ENCODE measurements around the gene PHACTR1.

Gene PHACTR1

GRCh38 chr6:13184089-13184468 lies 467.5 kb downstream of the PHACTR1 start:
- DNase-seq (ENCODE audit: insufficient read length), result no peak
- FAIRE-seq, result no peak
- TF ChIP-seq TAF1 (IDR thresholded peaks at IDR 0.05; ENCODE audit: borderline replicate concordance, low read depth, low read length) (no peak), POLR2A (IDR thresholded peaks at IDR 0.05; ENCODE audit: low read depth, low read length) (no peak), POLR2AphosphoS5 (IDR thresholded peaks at IDR 0.05; ENCODE audit: low read depth, low read length) (no peak)

- no peak for DNase-seq (ENCODE audit: insufficient read length)
- no peak for FAIRE-seq
- TF ChIP-seq TAF1 (IDR thresholded peaks at IDR 0.05; ENCODE audit: borderline replicate concordance, low read depth, low read length) (no peak), POLR2AphosphoS5 (IDR thresholded peaks at IDR 0.05; ENCODE audit: low read depth, low read length) (no peak), POLR2A (IDR thresholded peaks at IDR 0.05; ENCODE audit: low read depth, low read length) (no peak)
Measured at GRCh38 chr6:13184547-13184946, 468.0 kb downstream of the PHACTR1 start.

- DNase-seq (ENCODE audit: insufficient read length), result no peak
- no peak for TF ChIP-seq TAF1 (IDR thresholded peaks at IDR 0.05; ENCODE audit: borderline replicate concordance, low read depth, low read length)
- no peak for TF ChIP-seq POLR2A (IDR thresholded peaks at IDR 0.05; ENCODE audit: low read depth, low read length)
- TF ChIP-seq POLR2AphosphoS5 (IDR thresholded peaks at IDR 0.05; ENCODE audit: low read depth, low read length), result no peak
- FAIRE-seq, result no peak
Measured at GRCh38 chr6:13186861-13187260, 470.3 kb downstream of the PHACTR1 start.

GRCh38 chr6:13187692-13188091 lies 471.1 kb downstream of the PHACTR1 start:
- no peak for FAIRE-seq

GRCh38 chr6:13188306-13188705 lies 471.7 kb downstream of the PHACTR1 start:
- no peak for DNase-seq (ENCODE audit: insufficient read length)
- TF ChIP-seq POLR2A (IDR thresholded peaks at IDR 0.05; ENCODE audit: low read depth, low read length), result no peak
- no peak for TF ChIP-seq POLR2AphosphoS5 (IDR thresholded peaks at IDR 0.05; ENCODE audit: low read depth, low read length)
- no peak for TF ChIP-seq TAF1 (IDR thresholded peaks at IDR 0.05; ENCODE audit: borderline replicate concordance, low read depth, low read length)
- no peak for FAIRE-seq

More at GRCh38 chr6:13187692-13188091, 471.1 kb downstream of the PHACTR1 start:
- DNase-seq (ENCODE audit: insufficient read length), result no peak
- TF ChIP-seq TAF1 (IDR thresholded peaks at IDR 0.05; ENCODE audit: borderline replicate concordance, low read depth, low read length) (no peak), POLR2AphosphoS5 (IDR thresholded peaks at IDR 0.05; ENCODE audit: low read depth, low read length) (no peak), POLR2A (IDR thresholded peaks at IDR 0.05; ENCODE audit: low read depth, low read length) (no peak)

GRCh38 chr6:13189710-13190109 lies 473.1 kb downstream of the PHACTR1 start:
- no peak for FAIRE-seq
- DNase-seq (ENCODE audit: insufficient read length), result no peak
- no peak for TF ChIP-seq TAF1 (IDR thresholded peaks at IDR 0.05; ENCODE audit: borderline replicate concordance, low read depth, low read length)
- no peak for TF ChIP-seq POLR2A (IDR thresholded peaks at IDR 0.05; ENCODE audit: low read depth, low read length)
- no peak for TF ChIP-seq POLR2AphosphoS5 (IDR thresholded peaks at IDR 0.05; ENCODE audit: low read depth, low read length)

- TF ChIP-seq TAF1 (IDR thresholded peaks at IDR 0.05; ENCODE audit: borderline replicate concordance, low read depth, low read length) (no peak), POLR2AphosphoS5 (IDR thresholded peaks at IDR 0.05; ENCODE audit: low read depth, low read length) (no peak), POLR2A (IDR thresholded peaks at IDR 0.05; ENCODE audit: low read depth, low read length) (no peak)
- DNase-seq (ENCODE audit: insufficient read length), result no peak
- no peak for FAIRE-seq
Measured at GRCh38 chr6:13190376-13190775, 473.8 kb downstream of the PHACTR1 start.

GRCh38 chr6:13191461-13191860 lies 474.9 kb downstream of the PHACTR1 start:
- FAIRE-seq (no peak), DNase-seq (ENCODE audit: insufficient read length) (no peak)
- TF ChIP-seq TAF1 (IDR thresholded peaks at IDR 0.05; ENCODE audit: borderline replicate concordance, low read depth, low read length) (no peak), POLR2AphosphoS5 (IDR thresholded peaks at IDR 0.05; ENCODE audit: low read depth, low read length) (no peak), POLR2A (IDR thresholded peaks at IDR 0.05; ENCODE audit: low read depth, low read length) (no peak)

- FAIRE-seq (peak; percentile 76), DNase-seq (ENCODE audit: insufficient read length) (peak; percentile 48)
Measured at GRCh38 chr6:13194852-13195251, 478.3 kb downstream of the PHACTR1 start.

GRCh38 chr6:13195803-13196202 lies 479.2 kb downstream of the PHACTR1 start:
- no peak for TF ChIP-seq POLR2A (IDR thresholded peaks at IDR 0.05; ENCODE audit: low read depth, low read length)
- TF ChIP-seq TAF1 (IDR thresholded peaks at IDR 0.05; ENCODE audit: borderline replicate concordance, low read depth, low read length), result no peak
- TF ChIP-seq POLR2AphosphoS5 (IDR thresholded peaks at IDR 0.05; ENCODE audit: low read depth, low read length), result no peak
- DNase-seq (ENCODE audit: insufficient read length) (no peak), FAIRE-seq (no peak)

More at GRCh38 chr6:13194852-13195251, 478.3 kb downstream of the PHACTR1 start:
- TF ChIP-seq POLR2A (IDR thresholded peaks at IDR 0.05; ENCODE audit: low read depth, low read length) (no peak), POLR2AphosphoS5 (IDR thresholded peaks at IDR 0.05; ENCODE audit: low read depth, low read length) (no peak), TAF1 (IDR thresholded peaks at IDR 0.05; ENCODE audit: borderline replicate concordance, low read depth, low read length) (no peak)

- TF ChIP-seq POLR2A (IDR thresholded peaks at IDR 0.05; ENCODE audit: low read depth, low read length) (no peak), TAF1 (IDR thresholded peaks at IDR 0.05; ENCODE audit: borderline replicate concordance, low read depth, low read length) (no peak), POLR2AphosphoS5 (IDR thresholded peaks at IDR 0.05; ENCODE audit: low read depth, low read length) (no peak)
- DNase-seq (ENCODE audit: insufficient read length), result no peak
- no peak for FAIRE-seq
Measured at GRCh38 chr6:13198168-13198567, 481.6 kb downstream of the PHACTR1 start.

- TF ChIP-seq TAF1 (IDR thresholded peaks at IDR 0.05; ENCODE audit: borderline replicate concordance, low read depth, low read length), result no peak
- TF ChIP-seq POLR2AphosphoS5 (IDR thresholded peaks at IDR 0.05; ENCODE audit: low read depth, low read length), result no peak
- no peak for TF ChIP-seq POLR2A (IDR thresholded peaks at IDR 0.05; ENCODE audit: low read depth, low read length)
- DNase-seq (ENCODE audit: insufficient read length) (no peak), FAIRE-seq (no peak)
Measured at GRCh38 chr6:13201336-13201735, 484.8 kb downstream of the PHACTR1 start.

GRCh38 chr6:13203145-13203544 lies 486.6 kb downstream of the PHACTR1 start:
- TF ChIP-seq TAF1 (IDR thresholded peaks at IDR 0.05; ENCODE audit: borderline replicate concordance, low read depth, low read length) (no peak), POLR2AphosphoS5 (IDR thresholded peaks at IDR 0.05; ENCODE audit: low read depth, low read length) (no peak), POLR2A (IDR thresholded peaks at IDR 0.05; ENCODE audit: low read depth, low read length) (no peak)
- no peak for DNase-seq (ENCODE audit: insufficient read length)
- FAIRE-seq, result no peak

Measured in GM12892 (cell line).